Activated CD4-positive, alpha-beta T cell treated with anti-CD3 and anti-CD28 coated beads, Interleukin-10, Interleukin-2, amounts not matched to agents 100 ng/mL and 50 ng/mL, durations not matched to agents 16 hours and 8 hours (primary cell): ENCODE measurements around the gene DBX1.
"Not testable (repeated sequence)": the region's sequence is repeated elsewhere in the genome, so short reads cannot be mapped to it uniquely, and the experiment has no call there.

Experiments
- DNase-seq: peaks from one replicate; pipeline ENCODE4 v3.0.0-alpha.2; 2020

The DBX1 gene, protein sequence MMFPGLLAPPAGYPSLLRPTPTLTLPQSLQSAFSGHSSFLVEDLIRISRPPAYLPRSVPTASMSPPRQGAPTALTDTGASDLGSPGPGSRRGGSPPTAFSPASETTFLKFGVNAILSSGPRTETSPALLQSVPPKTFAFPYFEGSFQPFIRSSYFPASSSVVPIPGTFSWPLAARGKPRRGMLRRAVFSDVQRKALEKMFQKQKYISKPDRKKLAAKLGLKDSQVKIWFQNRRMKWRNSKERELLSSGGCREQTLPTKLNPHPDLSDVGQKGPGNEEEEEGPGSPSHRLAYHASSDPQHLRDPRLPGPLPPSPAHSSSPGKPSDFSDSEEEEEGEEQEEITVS

DNA sequence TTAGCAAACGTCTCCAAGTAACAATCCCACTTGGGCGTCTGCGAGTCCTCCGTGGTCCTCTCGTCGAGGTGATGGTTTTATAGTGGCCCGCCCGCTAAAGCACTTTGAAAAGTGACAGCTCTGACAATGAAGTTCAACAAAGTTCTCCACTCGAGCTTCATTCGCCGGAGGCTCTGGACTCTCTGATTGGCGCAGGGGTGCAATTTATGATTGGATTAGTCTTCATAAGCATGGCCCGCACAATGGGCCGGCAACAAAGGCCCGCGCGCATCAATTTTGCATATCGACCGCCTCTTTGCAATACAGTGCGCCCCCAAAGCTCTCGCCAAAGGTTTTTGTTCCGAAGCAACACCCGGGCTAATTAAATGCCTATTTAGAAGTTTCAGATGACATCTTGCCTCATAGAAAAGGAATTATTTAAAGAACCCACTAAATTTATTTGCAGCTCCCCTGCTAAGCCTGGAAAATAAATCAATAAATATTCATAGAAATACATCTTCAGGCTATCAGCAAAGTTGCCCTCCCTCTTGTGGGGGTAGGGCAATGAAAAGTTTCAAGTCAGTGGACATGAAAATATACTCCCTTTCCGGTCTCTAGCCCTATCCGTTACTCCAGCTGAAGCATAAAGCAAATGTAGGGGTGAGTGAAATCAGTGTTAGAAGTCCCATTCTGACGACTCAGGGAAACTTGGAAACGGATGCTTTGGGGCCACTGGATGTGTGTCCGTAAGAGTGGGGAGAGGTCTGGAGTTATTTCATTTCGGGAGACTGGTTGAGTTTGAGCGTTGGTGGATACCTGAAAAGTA lies at the start of gene DBX1:
DBX1 (minus strand) TSS at position 51 of the 805 bp plus-strand sequence. CDS start 151 bp downstream, outside the sequence.
- no peak for DNase-seq

GRCh38 chr11:20208622-20209111 lies 48.4 kb upstream of the DBX1 start:
- no peak for DNase-seq

DNA sequence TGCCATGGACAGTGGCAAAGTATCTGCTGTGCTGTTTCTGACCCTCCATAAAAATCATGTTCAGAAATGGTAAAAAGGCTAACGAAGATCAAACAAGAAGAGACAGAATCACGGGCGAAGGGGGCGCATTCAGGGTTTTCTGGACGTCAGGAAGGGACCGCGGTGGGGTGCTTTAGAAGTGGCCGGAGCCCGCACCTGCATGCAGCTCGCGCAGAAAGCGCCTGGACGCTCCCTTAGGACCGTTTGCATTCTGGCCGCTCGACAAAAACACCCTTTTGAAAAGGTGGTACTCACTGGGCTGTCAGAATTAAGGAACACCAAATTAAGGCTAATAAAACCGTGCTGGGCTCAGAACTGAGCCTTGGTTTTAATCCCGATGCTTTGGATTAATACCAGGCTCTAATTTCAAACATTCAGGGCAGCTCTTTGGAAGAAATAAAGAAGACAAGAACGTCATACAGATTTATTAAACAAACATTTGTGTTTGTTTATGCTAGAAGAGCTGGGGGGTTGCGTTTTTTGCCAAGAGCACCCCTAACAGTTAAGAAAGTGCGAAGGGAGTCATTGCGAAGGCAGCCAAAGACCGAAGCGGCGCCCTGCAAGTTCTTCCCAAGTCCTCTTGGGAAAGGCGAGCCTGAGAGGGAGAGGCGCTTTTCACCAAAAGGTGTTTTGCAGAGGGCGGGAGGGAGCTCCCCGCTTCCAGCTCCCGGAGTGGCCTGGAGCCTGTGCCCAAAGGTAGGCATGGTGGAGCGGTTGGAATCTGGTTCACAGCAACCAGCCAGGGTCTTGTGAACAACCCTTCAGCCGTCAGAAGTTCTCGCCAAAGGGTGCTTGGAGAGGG lies 47.7 kb upstream of the DBX1 start:
- no peak for DNase-seq

DNA sequence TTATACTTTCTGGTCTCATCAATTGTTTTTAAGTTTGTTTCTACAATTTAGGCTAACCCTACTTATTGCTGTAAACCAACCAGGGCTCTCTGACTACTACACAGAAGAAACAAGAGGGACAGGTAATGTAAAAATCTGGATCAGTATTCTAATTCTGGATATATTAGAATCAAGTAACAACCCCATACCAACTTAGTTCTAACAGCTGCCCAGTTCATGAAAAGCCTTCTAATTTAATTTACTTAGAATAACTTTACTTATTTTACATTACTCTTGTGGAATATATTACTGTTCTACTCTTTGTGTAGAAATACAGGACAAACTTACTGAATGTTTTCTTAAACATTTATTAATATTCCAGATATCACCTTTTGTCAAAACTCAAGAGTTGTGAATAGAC lies 45.5 kb upstream of the DBX1 start:
- no peak for DNase-seq

- DNase-seq, result no peak
These were observed 44.4 kb upstream of the DBX1 start for GRCh38 chr11:20204681-20205080.

GRCh38 chr11:20203831-20204230 lies 43.6 kb upstream of the DBX1 start:
- DNase-seq, result no peak

- no peak for DNase-seq
These were observed 41.0 kb upstream of the DBX1 start for GRCh38 chr11:20201231-20201630.

- not testable (repeated sequence) for DNase-seq
These were observed 40.2 kb upstream of the DBX1 start for GRCh38 chr11:20200331-20200955.

DNA sequence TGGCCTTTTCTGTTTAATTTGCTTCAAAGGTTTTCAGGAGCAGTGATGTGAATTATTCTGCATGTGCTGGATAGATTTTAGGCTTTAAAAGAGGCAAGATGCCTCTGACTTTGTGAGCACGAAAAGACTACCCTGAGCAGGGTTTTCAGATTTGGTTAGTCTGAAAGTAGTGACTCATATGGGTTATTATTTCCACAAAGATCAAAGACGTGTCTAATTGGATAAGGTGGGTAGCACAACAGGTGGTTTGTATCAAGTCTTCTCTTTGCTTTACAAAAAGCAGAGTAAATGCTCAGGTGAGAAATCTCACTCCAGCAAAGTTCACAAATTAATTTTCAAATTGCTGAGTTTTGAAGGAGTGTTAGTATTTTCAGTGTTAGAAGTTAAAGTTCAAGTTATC lies 37.6 kb upstream of the DBX1 start:
- peak; percentile 34 for DNase-seq

- no peak for DNase-seq
These were observed 34.2 kb upstream of the DBX1 start for GRCh38 chr11:20194470-20194869.

- DNase-seq, result no peak
These were observed 33.0 kb upstream of the DBX1 start for GRCh38 chr11:20193307-20193706.

- DNase-seq, result no peak
These were observed 32.4 kb upstream of the DBX1 start for GRCh38 chr11:20192641-20193040.

- no peak for DNase-seq
These were observed 31.9 kb upstream of the DBX1 start for GRCh38 chr11:20192151-20192550.

DNA sequence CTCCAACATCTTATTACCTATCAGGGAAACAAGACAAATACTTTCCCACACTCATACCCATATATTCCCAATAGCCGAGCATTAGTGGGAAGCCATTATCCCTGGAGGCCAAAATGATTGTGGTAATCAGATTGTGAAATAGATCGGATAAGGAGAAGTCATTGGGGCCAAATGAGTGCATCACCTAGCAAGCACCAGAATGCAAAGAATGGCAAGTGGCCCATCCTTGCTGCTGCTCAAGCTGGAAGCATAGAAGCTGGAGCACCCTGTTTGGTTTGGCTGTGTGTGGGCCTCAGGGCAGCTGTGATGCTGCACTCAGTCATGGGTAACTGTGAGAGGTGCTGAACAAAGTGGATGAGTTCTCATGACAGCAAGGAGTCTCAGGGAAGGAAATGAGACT lies 18.7 kb upstream of the DBX1 start:
- DNase-seq, result no peak

DNA sequence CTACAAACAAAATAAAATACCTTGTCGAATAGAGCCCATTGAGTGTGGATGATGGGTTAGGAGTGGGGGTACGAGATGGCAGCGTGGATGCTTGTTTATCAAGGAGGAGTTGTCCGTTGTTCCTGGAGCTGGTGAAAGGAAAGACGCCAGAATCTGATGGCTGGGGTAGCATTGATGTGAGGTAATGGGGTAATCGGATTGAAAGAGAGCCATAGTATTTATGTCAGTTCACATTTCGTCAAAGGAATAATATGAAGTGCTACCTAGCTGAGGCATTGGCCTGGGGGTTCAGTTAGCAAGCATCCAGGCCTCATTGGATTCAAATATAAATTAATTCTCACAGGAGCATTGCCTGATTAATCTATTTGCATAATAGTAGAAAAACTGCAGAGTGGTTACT lies 16.9 kb upstream of the DBX1 start:
- no peak for DNase-seq

DNA sequence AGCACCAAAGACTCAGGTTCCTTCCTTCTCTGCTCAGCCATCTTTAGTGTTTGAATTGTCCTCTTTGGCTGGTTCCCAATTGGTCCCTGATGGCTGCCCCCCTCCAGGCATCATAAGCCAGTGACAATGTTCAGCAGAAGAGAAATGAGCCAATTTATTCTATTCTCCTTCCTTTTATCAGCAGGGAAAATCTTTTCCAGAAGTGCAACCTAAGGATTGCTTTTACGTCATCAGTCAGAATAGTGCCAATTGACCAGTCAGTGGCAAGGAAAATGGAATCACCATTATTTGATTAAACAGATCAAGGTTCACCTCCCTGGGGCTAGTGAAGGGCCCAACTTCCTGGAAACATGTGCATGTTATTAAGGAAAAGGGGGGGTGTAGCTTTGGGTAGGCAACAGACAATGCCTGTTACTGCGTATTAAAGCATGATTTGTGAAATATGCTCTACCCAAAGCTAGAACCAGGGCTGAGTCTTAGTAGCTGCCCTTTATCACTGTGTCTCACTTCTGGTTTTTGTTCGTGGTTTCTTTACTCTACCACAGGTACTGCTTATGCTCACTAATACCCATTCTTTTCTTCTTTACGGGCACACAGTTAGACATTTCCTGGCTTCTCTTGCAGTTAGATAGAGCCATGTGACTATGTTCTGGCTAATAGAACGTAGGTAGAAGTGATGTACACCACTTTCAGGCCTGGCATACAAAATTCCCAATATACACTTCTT lies 12.6 kb upstream of the DBX1 start:
- DNase-seq, result no peak

DNA sequence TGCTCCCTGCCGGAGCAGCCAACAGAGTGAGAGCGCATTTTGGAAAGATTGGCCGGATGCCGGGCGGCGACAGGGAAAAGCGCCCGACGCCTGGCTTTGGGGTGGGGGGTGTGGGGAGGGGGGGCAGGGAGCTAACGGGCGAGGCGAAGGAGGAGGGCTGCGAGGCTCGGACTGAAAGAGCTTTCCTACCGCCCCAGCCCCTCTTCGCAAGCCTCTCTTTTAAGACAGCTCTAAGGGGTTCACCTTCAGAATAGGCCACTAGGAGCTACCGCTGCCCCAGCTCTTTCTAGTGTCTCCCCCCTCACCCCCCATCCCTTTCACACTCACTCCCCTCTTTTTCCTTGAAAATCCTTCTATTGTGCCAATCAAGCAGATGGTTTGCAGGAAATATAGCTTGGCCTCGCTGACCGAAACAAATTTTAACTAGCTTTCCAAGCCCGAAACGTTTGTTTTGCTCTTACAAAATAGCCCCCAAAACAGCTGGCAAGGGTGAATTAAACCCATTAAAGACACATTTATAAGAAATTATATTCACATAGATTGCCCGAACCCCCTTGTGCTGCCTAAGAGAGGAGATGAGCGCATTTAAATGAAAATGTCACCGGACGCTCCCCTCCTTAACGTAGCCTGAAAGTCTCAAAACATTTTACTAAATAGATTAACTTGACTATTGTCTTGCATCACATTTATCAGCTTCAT lies 3.7 kb upstream of the DBX1 start:
- DNase-seq, result no peak

DNA sequence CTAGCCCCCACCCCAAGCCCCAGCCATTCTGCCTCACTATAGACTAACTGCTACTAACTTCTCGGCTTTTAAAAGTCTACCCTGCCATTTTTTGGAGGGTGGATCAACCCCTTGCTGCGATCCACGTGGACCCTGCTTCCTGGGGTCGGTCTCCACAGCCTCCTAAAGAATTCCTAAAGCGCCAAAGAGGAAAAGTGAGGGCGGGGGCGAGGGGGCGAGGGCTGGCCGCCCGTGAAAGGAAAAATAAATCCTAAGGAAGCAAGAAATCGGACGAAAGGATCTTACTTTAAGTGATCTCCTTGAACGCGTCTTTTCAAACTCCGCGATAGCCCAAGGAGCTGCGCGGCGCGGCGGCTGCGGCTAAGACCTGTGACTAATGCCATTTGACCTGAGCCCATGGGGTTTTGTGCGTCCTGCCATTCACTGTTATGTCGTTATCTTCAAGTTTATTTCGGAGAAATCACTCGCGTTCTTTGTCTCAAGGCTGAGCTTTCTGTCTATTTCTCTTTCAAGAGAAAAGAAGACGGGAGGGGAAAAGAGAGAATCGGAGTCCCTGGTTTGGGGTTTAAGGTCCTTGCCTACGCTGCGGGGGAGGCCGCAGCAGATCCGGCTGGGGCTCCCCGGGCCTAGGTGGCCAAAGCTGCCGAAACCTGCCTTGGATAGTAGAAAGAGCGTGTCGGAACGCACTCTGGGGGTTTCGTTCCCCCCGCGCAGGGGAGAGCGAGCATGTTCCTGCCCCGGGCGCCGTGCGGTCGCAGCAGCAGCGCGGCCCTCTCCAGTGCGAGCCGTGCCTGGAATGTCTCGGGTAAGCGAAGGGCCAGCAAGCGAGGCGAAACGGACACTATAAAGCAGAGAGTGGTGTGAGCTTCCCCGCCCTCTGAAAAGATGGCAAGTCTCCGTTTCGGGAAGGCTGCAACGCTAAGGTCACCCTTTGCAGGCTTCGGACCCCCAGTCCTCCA lies 2.8 kb upstream of the DBX1 start:
- DNase-seq, result peak; percentile 14

GRCh38 chr11:20161923-20162744 lies 1.9 kb upstream of the DBX1 start:
- DNase-seq, result no peak
